Keratinocyte (primary cell): ENCODE measurements around the gene SPATA6L. TPM values are rescaled to one million over a fixed set of nuclear protein-coding genes. Genes with fewer than 3 reads are reported as not detected.

ENCODE experiments used
- DNase-seq: peaks from one replicate; pipeline ENCODE4 v3.0.0-alpha.2; 2011; ENCODE audit warnings: low read depth, missing footprints, low spot score
- FAIRE-seq: peaks from 2 replicates; lab custom pipeline; 2011; peaks lifted over from hg19 to GRCh38; lab: Jason Lieb, UNC
- H2AFZ ChIP-seq: 2 replicates; pipeline ENCODE4 v1.6.0; 2012; ENCODE audit warnings: low read length, control low read depth, inconsistent platforms; ENCODE audit not compliant: control insufficient read depth
- H3K27ac ChIP-seq: 2 replicates; pipeline ENCODE4 v1.5.1; 2011; ENCODE audit warnings: low read length; ENCODE audit not compliant: control insufficient read depth, insufficient read depth
- H3K27me3 ChIP-seq: 3 replicates; pipeline ENCODE4 v1.6.0; 2011; ENCODE audit warnings: low read length; ENCODE audit not compliant: control insufficient read depth, insufficient read depth; ENCODE audit errors: extremely low read depth
- H3K36me3 ChIP-seq, 2 experiments: 2 replicates in 1 of 2; 3 replicates in 1 of 2; pipeline ENCODE4 v1.5.1; 2011; ENCODE audit warnings: low read length in 2 of 2, mild to moderate bottlenecking in 1 of 2; ENCODE audit not compliant: control insufficient read depth in 2 of 2, insufficient read depth in 2 of 2; ENCODE audit errors: extremely low read depth in 1 of 2
- H3K4me1 ChIP-seq: 3 replicates; pipeline ENCODE4 v1.5.1; 2011; ENCODE audit warnings: low read length; ENCODE audit not compliant: control insufficient read depth, insufficient read depth; ENCODE audit errors: extremely low read depth
- H3K4me2 ChIP-seq: 3 replicates; pipeline ENCODE4 v1.6.0; 2011; ENCODE audit warnings: low read depth, low read length; ENCODE audit not compliant: control insufficient read depth, insufficient read depth; ENCODE audit errors: extremely low read depth
- H3K4me3 ChIP-seq, 3 experiments: fragments of 200-600 bp in 1 of 3; sonication (generic) in 1 of 3; 2 replicates in 2 of 3; 3 replicates in 1 of 3; pipeline ENCODE4 v1.5.1; 2011 to 2016; ENCODE audit warnings: low read length in 3 of 3, mild to moderate bottlenecking in 3 of 3, control low read depth in 2 of 3, inconsistent platforms in 1 of 3, low read depth in 1 of 3, mixed read lengths in 1 of 3, mixed run types in 1 of 3, moderate library complexity in 1 of 3; ENCODE audit not compliant: control insufficient read depth in 2 of 3, insufficient read depth in 2 of 3; ENCODE audit errors: extremely low read depth in 1 of 3
- H3K79me2 ChIP-seq: 2 replicates; pipeline ENCODE4 v1.6.0; 2012; ENCODE audit warnings: low read length; ENCODE audit not compliant: control insufficient read depth, insufficient read depth
- H3K9ac ChIP-seq: 3 replicates; pipeline ENCODE4 v1.6.0; 2011; ENCODE audit warnings: low read length; ENCODE audit not compliant: control insufficient read depth, insufficient read depth; ENCODE audit errors: extremely low read depth
- H3K9me1 ChIP-seq: 3 replicates; pipeline ENCODE4 v1.6.0; 2011; ENCODE audit warnings: low read length; ENCODE audit not compliant: control insufficient read depth, insufficient read depth; ENCODE audit errors: extremely low read depth
- H3K9me3 ChIP-seq: 2 replicates; pipeline ENCODE4 v1.5.1; 2012; ENCODE audit warnings: low read depth, low read length; ENCODE audit not compliant: control insufficient read depth
- H4K20me1 ChIP-seq: 3 replicates; pipeline ENCODE4 v1.6.0; 2011; ENCODE audit warnings: low read length; ENCODE audit not compliant: control insufficient read depth, insufficient read depth; ENCODE audit errors: extremely low read depth
- CTCF ChIP-seq, 3 experiments: IDR thresholded peaks in 1 of 3; conservative IDR thresholded peaks in 1 of 3; optimal IDR thresholded peaks in 1 of 3; 2 replicates in 2 of 3; 3 replicates in 1 of 3; pipeline versions ENCODE3 to v1.5.1; 2011; ENCODE audit warnings: low read length in 3 of 3, mild to moderate bottlenecking in 3 of 3, moderate library complexity in 2 of 3, control low read depth in 1 of 3, inconsistent platforms in 1 of 3; ENCODE audit not compliant: insufficient read depth in 2 of 3; ENCODE audit errors: extremely low read depth in 1 of 3
- EZH2 ChIP-seq: IDR thresholded peaks from one replicate; pipeline ENCODE4 v1.6.1; 2012; ENCODE audit warnings: inconsistent platforms, mild to moderate bottlenecking, low read length, moderate library complexity
- dilution Hi-C: fragments of 300-500 bp; cut with MboI; formaldehyde crosslinking; loops from one replicate; pipeline ENCODE4 v1.7.0; 2020; ENCODE audit warnings: low sequenced_read_pairs; ENCODE audit not compliant: extremely low pct_ligation_motif_present
- polyA plus RNA-seq, 5 experiments: library from polyadenylated mRNA; depleted of rRNA in 3 of 5; stranded (reverse) in 3 of 5; stranded (forward) in 1 of 5; unstranded in 1 of 5; fragments of >200 nt; gene quantifications; 1 replicate in 1 of 5; 2 replicates in 3 of 5; 3 replicates in 1 of 5; pipeline versions ENCODE4 v1.2.1 to v1.2.3, GENCODE V29; 2011 to 2012; ENCODE audit warnings: missing spikeins in 2 of 5, low read depth in 1 of 5, low replicate concordance in 1 of 5

Gene SPATA6L
- polyA plus RNA-seq, 1 donor (not counting 4 experiments of a cell fraction or from before 2014, with no cell fraction given): 0.92 TPM

GRCh38 chr9:4665357-4665756, 923 bp downstream of the SPATA6L start:
- no peak for TF ChIP-seq EZH2
- TF ChIP-seq CTCF (optimal IDR thresholded peaks at IDR 0.05 in 1 of 3, IDR thresholded peaks at IDR 0.05 in 1 of 3, conservative IDR thresholded peaks at IDR 0.05 in 1 of 3; ENCODE audit: extremely low read depth in 1 of 3, insufficient read depth in 2 of 3, low read length in 3 of 3): no peak
- Histone ChIP-seq H3K36me3 (no peaks in the 10 kb centered on the region), H3K27ac (no peak overlapping the region), H4K20me1 (no peaks in the 10 kb centered on the region), H3K4me1 (peaks cover 44% of the 10 kb centered on the region), H3K27me3 (no peaks in the 10 kb centered on the region), H3K79me2 (peaks cover 15% of the 10 kb centered on the region), H3K9me3 (no peaks in the 10 kb centered on the region), H3K9me1 (no peaks in the 10 kb centered on the region), H3K9ac (no peak overlapping the region), H3K4me3 (peak overlapping the region in 1 of 3 experiments; percentile 66), H2AFZ (no peak overlapping the region), H3K4me2 (peak overlapping the region; percentile 89)
- dilution Hi-C loops: no loop called here
- no peak for DNase-seq
- FAIRE-seq: no peak

GRCh38 chr9:4663956-4664355, 2.3 kb downstream of the SPATA6L start:
- Histone ChIP-seq H3K79me2 (peaks cover 15% of the 10 kb centered on the region), H3K9me1 (no peaks in the 10 kb centered on the region), H3K9me3 (no peaks in the 10 kb centered on the region), H4K20me1 (no peaks in the 10 kb centered on the region), H3K4me1 (peaks cover 44% of the 10 kb centered on the region), H3K27me3 (no peaks in the 10 kb centered on the region), H3K36me3 (no peaks in the 10 kb centered on the region), H3K4me2 (peak overlapping the region; percentile 97), H3K4me3 (peak overlapping the region in 2 of 3 experiments; percentile 34 to 86), H2AFZ (no peak overlapping the region), H3K9ac (no peak overlapping the region), H3K27ac (no peak overlapping the region)
- FAIRE-seq (no peak), DNase-seq (no peak)
- TF ChIP-seq CTCF (optimal IDR thresholded peaks at IDR 0.05 in 1 of 3, IDR thresholded peaks at IDR 0.05 in 1 of 3, conservative IDR thresholded peaks at IDR 0.05 in 1 of 3; ENCODE audit: extremely low read depth in 1 of 3, insufficient read depth in 2 of 3, low read length in 3 of 3) (no peak), EZH2 (no peak)
- dilution Hi-C loops: no loop called here
